Measurements from ENCODE around the gene PLPPR4. TPM values are rescaled to one million over a fixed set of nuclear protein-coding genes. Genes with fewer than 3 reads are reported as not detected.
A peak's percentile ranks its signal among the peaks of the same experiment; 100 is the strongest.
"Not testable (repeated sequence)": the region's sequence is repeated elsewhere in the genome, so short reads cannot be mapped to it uniquely, and the experiment has no call there.

PLPPR4 gene
- total and polyA plus RNA-seq, 8 donors = 0.24 to 3.1 (median 0.66) TPM

- TF ChIP-seq CTCF (IDR thresholded peaks at IDR 0.05) = no peak
- Histone ChIP-seq H3K27ac (no peak overlapping the region), H3K36me3 (no peaks in the 10 kb centered on the region), H3K4me3 (no peak overlapping the region), H3K4me1 (no peaks in the 10 kb centered on the region), H3K27me3 (peaks cover 0 to 3% (median 0%) of the 10 kb centered on the region in 4 donors), H3K9me3 (no peaks in the 10 kb centered on the region)
- WGBS, 2 donors = 63 to 74% methylated on average over 2 of the region's 2 CpGs
- no peak for DNase-seq
- FAIRE-seq = no peak
- intact Hi-C loops (cut with DNase I) = no loop called here
- no peak for ATAC-seq
Measured at GRCh38 chr1:99247199-99247598, 17.1 kb upstream of the PLPPR4 start.

DNA sequence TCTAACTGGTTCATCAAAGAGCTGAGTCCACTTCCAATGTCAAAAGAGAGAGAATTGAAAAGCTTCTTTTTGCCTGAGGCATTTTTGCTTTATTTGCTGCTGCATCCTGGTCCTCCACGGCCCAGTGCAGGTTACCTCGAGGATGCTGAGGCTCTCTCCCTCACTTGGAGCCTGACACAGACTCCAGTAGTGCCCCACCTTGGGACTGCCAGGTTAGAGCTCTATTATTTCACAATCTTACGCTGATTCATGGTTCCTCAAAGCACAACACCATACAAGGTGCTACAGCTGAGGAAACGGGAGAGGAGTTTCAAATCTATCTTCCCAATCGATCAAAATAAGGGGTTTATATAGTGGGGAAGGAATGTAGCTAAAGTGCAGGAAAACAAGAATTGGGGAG lies 13.6 kb upstream of the PLPPR4 start:
- Histone ChIP-seq H3K27me3 (peaks cover 0 to 3% (median 0%) of the 10 kb centered on the region in 4 donors), H3K9me3 (no peaks in the 10 kb centered on the region), H3K4me3 (no peak overlapping the region), H3K4me1 (no peaks in the 10 kb centered on the region), H3K27ac (no peak overlapping the region), H3K36me3 (no peaks in the 10 kb centered on the region)
- FAIRE-seq (no peak), DNase-seq (no peak), ATAC-seq (no peak)
- no peak for TF ChIP-seq CTCF (IDR thresholded peaks at IDR 0.05)
- intact Hi-C loops (cut with DNase I) = no loop called here
- 63 to 74% methylated on average over 5 of the region's 5 CpGs for WGBS, 2 donors

GRCh38 chr1:99251308-99251707 lies 13.0 kb upstream of the PLPPR4 start:
- DNase-seq = no peak
- 76 to 91% methylated on average over 1 of the region's 1 CpG for WGBS, 2 donors
- TF ChIP-seq CTCF (IDR thresholded peaks at IDR 0.05) = no peak
- no peak for ATAC-seq
- FAIRE-seq = no peak
- intact Hi-C loops (cut with DNase I) = no loop called here
- H3K4me1 ChIP-seq = no peaks in the 10 kb centered on the region
- no peaks in the 10 kb centered on the region for H3K9me3 ChIP-seq
- peaks cover 0 to 3% (median 0%) of the 10 kb centered on the region in 4 donors for H3K27me3 ChIP-seq
- no peak overlapping the region for H3K27ac ChIP-seq
- no peaks in the 10 kb centered on the region for H3K36me3 ChIP-seq
- H3K4me3 ChIP-seq = no peak overlapping the region

GRCh38 chr1:99252630-99253029 lies 11.7 kb upstream of the PLPPR4 start:
- no peak for TF ChIP-seq CTCF (IDR thresholded peaks at IDR 0.05)
- Histone ChIP-seq H3K27me3 (peaks cover 0 to 3% (median 0%) of the 10 kb centered on the region in 4 donors), H3K4me3 (no peak overlapping the region), H3K4me1 (no peaks in the 10 kb centered on the region), H3K36me3 (no peaks in the 10 kb centered on the region), H3K9me3 (no peaks in the 10 kb centered on the region), H3K27ac (no peak overlapping the region)
- ATAC-seq = peak in 2 of 4 donors; percentile 57 to 79
- 33 to 44% methylated on average over 2 of the region's 2 CpGs for WGBS, 2 donors
- no peak for FAIRE-seq
- intact Hi-C loops (cut with DNase I) = no loop called here
- peak in 1 of 6 donors; percentile 40 for DNase-seq

DNA sequence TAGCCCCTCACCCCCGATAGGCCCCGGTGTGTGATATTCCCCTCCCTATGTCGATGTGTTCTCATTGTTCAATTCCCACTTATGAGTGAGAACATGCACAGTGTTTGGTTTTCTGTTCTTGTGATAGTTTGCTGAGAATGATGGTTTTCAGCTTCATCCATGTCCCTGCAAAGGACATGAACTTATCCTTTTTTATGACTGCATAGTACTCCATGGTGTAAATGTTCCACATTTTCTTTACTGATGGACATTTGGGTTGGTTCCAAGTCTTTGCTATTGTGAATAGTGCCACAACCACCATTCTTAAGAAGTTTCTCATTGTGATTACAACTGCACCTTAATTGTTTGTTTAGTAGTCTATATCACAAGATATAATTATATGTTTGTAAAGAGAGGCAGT lies 3.9 kb upstream of the PLPPR4 start:
- H3K36me3 ChIP-seq; ATAC-seq; DNase-seq; FAIRE-seq; H3K4me1 ChIP-seq; intact Hi-C loops (cut with DNase I); H3K4me3 ChIP-seq; H3K9me3 ChIP-seq; H3K27me3 ChIP-seq; H3K27ac ChIP-seq: not testable (repeated sequence)
- 86 to 94% methylated on average over 3 of the region's 3 CpGs for WGBS, 2 donors

Measured in pancreas (tissue), 10 donors.